Hematopoietic multipotent progenitor cell treated with erythropoietin and hydrocortisone succinate and interleukin-3 and kit ligand, for 15 days (in vitro differentiated cells): ENCODE results near the gene TNIP1.

Source experiments
- DNase-seq: peaks from one replicate; pipeline ENCODE4 v3.0.0-alpha.2; 2015; ENCODE audit warnings: low spot score

Gene TNIP1

GRCh38 chr5:151022511-151023018 is 58.3 kb downstream of the TNIP1 start:
- no peak for DNase-seq

GRCh38 chr5:151021746-151022145 is 59.1 kb downstream of the TNIP1 start:
- no peak for DNase-seq

- no peak for DNase-seq
These were observed 60.3 kb downstream of the TNIP1 start, which contains the start of gene GPX3 for GRCh38 chr5:151020304-151021110. Gene GPX3, plus strand, starts transcription at chr5:151020591. Its CDS starts 64 bp downstream, at chr5:151020655.

DNA sequence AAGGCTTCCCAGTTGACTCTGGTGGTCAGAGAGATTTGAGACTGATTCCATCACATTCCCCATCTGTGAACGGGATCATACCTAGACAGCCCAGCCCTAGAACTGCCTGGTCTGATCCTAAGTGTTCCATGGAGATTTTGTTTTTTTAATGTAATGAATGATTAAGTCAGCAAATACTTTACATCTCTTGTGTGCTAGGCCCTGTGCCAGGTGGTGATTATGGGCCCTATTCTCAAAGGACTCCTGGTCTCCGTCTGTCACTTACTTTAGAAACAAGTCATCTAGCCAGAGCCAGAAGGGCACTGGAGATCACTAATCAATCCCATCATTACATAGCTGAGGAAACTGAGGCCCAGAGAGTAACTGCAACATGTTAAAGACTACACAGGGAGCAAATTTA is 61.5 kb downstream of the TNIP1 start:
- DNase-seq, result no peak

GRCh38 chr5:151018846-151019245 is 62.0 kb downstream of the TNIP1 start:
- DNase-seq, result no peak

GRCh38 chr5:151017897-151018296 is 62.9 kb downstream of the TNIP1 start:
- no peak for DNase-seq

DNA sequence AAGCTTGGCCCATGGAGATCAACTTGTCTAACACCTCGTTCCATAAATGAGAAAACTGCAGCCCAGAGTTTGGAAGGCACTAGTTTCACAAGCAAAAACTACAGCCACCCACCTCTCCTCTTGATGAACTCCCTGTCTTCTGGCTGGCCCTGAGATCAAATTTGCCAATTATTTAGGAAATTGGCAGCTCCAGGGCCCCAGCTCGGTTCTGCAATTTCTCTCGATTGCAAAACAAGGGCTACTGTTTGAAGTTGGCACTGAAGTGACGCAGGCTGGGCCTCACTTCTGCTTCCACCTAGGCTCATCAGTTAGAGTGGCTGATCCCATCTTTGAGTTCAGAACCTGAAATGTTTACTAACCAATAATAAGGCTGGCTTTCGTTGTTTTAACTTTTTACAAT is 64.1 kb downstream of the TNIP1 start:
- DNase-seq, result no peak

GRCh38 chr5:151015974-151016587 is 64.8 kb downstream of the TNIP1 start:
- no peak for DNase-seq

DNA sequence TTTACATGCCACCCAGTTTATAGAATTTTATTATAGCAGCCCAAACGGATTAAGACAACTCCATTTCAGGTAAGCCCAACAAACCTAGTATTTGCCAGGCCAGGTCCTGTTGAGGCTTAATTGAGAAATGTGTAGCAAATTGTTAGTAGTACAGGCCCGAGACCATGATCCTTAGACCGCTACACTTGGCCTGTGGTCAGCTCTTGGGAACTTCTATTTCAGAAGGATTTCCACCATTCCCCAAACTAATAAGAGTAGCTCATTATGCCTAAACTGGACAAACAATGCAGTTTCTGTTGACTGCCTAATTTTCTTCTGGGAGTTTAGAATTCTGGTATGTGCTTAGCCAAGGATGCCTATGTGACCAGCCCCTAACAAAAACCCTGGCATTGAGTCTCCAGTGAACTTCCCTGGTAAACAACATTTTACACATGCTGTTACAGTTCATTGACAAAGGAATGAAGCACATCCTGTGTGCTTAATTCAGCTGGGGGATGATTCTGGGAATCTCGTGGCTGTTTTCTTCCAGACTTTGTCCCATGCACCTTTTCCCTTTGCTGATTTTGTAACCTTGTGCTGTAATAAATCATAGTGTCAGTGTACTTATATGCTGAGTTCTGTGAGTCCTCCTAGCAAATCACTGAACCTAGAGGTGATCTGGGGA is 66.0 kb downstream of the TNIP1 start:
- DNase-seq, result no peak

DNA sequence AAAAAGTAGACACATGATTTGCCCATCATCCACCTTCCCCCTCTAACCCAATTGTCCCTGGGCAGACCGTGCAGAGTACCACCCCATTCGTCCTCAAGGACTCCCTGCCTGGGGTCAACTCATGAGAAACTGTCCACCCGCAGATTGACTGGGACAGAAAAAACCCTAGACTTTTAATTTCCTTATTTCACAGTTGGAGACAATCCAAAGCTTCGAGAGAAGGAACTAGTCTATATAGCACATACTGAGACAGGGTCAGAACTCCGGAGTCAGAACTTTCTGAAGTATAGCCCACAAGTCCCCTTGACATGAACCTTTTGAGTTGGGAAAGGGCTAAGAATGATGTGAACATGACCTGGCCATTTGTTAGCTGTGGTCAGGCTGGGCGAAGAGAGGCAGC is 68.0 kb downstream of the TNIP1 start:
- DNase-seq, result no peak

DNA sequence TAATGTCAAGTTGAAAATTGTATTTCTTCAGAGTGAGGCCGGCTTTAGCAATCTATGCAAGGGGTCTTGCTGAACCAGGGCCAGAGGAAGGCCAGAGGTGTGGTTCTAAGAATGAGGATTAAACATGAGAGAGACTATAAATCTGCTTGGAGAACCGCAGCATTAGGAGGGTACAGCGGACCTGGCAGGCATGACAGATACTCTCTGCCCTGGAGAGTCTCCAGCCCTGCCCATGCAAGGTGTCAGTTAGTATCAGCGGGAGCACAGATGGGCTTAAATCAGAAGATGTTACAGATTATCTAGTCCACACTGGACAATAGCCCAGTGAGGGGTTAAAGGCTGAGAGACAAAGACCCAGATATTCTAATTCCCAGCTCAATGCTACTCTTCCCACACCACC is 71.9 kb downstream of the TNIP1 start:
- DNase-seq, result no peak

DNA sequence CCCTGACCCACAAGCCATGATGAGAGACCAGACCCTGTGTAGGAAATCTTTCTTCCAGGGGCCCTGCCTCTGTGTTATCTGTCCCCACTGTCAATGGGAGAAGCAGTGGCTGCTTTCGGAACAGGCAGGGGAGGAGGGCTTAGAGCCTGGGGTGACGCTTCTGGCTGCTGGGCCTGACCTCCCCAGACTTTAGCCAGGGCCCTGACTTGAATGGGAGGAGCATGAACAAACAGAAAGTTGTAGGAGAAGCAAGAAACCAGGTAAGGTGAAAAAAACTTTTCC is 72.7 kb downstream of the TNIP1 start:
- DNase-seq, result no peak

GRCh38 chr5:151007430-151008209 is 73.2 kb downstream of the TNIP1 start:
- no peak for DNase-seq

DNA sequence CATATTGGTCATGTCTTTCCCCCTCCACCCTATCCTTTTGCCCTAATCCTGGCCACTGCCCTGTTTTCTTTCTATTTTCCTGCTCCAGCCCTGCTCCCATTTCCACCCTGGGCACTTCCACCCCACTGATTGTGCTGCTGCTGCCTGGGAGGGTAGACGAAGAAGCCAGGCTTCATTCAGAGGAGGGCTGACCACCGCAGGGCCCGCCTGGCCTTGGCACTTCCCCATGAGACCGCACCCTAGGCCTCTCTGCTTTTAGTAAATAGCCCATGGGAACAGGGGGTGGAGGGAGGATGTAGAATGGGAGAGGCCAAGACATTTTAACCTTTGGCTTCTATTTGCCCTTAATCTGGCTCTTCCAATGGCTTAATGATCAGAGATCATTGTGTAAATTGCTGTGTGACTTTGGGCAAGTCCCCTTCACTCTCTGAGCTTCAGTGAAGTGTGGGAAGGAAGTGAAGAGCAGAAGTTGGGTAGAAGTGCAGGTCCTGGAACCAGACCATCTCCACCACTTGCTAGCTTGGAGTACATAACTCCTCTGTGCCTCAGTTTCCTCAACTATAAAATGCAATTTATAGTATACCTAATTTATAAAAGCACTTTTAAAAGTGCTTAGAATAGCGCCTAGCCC is 74.0 kb downstream of the TNIP1 start:
- DNase-seq, result no peak

DNA sequence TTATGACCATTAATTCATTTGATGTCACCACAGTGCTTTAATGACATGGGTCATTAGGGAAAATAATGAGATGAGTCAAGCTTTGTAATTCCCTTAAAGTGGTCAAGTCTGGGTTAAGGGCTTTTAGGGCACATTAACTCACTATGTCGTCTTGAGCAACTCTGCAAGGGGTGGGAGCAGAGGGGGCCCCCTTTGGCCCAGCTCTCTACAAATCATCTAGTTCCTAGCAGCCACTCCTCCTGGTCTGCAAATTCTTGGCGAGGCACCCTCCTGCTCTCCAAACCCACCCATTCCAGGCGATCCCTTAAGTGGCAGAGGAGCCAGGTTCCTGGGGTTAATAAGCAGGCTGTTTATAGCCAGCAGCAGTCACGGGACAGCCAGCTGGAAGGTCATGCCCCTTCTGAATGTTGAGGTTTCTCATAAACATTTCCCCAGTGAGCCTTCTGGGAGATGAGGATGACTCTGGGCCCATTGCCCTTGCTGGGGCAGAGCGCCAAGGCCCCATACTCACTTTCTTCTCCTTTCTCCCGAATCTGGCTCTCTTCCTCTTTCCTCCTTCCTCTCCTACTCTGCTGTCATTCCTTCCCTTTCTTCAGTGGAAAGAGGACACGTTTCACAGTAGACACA is 74.8 kb downstream of the TNIP1 start:
- no peak for DNase-seq

DNA sequence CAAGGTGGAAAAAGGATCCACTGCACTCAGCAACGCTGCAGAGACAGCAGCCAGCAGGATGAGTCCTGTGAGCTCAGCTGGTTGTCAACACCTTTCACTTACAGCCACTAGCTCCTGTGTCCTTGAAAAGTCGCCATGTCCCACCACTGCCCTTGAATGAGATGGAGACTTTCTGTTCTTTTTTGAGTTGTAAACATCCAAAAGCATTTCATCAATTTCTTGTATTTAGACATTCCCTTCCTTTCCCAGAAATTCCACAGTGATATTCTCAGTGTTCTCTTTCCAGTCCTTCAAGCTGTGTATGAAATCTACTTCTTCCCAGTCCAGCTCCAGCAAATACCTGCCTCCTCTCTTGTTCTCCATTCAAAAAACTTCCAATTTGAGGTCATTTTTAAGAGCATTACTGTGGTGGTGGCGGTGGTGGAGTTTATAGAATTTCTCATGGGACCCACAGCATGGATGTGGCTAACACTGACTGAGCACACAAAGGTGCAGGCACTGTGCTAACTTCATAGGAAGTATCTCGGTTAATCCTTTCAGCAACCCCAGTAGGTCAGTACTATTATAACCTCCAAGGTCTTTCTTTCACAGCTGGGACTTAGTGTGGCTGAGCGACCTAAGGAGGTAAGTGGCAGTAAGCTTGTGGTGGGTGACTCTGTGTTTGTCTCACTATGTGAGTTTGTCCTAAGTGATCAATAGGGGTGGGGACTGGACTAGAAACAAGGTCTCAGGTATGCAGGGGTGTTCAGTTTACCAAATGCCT is 75.5 kb downstream of the TNIP1 start:
- no peak for DNase-seq

DNA sequence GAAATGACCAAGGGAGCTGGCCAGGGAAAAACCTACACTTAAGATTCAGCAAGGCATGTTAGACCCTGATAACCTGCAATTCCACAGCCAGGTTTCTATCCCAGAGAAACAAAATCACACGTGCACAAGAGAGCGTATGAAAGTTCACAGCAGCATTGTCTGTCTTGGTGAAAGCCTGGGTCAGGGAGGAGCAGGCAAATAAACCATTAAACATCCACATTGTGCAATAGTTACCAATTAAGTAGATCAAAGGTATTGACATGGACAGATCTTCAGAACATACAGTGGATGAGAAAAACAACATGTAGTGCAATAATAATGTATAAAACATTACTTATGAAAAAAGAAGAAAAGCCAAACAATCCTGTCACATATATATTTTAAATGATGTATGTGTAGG is 76.3 kb downstream of the TNIP1 start:
- DNase-seq, result no peak

- no peak for DNase-seq
These were observed 77.4 kb downstream of the TNIP1 start for GRCh38 chr5:151003503-151003860.

DNA sequence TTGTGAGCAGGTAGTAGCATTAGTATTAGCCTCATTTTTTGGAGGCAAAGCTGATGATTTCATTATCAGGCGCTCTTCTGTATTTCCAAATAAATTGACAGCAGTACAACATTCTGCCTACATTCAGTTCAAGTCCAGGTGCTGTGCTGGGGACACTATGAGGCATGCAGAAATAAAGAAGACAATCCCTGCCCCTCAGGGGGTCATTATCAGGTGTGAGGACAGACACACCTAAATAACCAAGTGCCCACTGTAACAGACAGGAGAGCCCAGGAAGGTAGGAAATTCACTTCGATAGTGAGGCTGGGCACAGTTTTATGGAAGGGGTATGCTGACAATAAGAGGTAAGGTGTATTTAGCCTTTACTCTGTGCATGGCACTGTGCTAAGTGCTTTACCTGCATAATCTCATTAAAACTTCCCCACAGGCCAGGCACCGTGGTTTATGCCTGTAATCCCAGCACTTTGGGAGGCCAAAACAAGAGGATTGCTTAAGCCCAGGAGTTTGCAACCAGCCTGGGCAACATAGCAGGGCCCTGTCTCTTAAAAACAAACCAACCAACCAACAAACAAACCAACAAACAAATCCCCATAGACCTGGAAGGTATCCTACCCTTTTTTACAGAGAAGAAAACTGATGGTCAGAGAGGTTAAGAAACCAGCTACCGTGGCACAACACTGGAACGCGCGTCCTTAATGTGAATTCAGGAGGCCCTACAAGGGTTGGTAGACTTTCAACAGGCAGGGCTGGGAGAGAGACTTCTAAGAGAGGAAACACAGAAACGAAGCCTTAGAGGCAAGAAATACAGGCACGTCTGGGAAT is 77.9 kb downstream of the TNIP1 start:
- no peak for DNase-seq

- DNase-seq, result peak; percentile 13
These were observed 78.6 kb downstream of the TNIP1 start for GRCh38 chr5:151002250-151002649.
